Measurements from ENCODE around the gene RHBDF1. TPM values are rescaled to one million over a fixed set of nuclear protein-coding genes. Genes with fewer than 3 reads are reported as not detected.

RHBDF1 gene
- 15.9 to 34.2 TPM (median 28.7 TPM) in 5 replicates for total RNA-seq (2022; extraction: Qiagen RNA extraction; ENCODE audit: low read depth)

DNA sequence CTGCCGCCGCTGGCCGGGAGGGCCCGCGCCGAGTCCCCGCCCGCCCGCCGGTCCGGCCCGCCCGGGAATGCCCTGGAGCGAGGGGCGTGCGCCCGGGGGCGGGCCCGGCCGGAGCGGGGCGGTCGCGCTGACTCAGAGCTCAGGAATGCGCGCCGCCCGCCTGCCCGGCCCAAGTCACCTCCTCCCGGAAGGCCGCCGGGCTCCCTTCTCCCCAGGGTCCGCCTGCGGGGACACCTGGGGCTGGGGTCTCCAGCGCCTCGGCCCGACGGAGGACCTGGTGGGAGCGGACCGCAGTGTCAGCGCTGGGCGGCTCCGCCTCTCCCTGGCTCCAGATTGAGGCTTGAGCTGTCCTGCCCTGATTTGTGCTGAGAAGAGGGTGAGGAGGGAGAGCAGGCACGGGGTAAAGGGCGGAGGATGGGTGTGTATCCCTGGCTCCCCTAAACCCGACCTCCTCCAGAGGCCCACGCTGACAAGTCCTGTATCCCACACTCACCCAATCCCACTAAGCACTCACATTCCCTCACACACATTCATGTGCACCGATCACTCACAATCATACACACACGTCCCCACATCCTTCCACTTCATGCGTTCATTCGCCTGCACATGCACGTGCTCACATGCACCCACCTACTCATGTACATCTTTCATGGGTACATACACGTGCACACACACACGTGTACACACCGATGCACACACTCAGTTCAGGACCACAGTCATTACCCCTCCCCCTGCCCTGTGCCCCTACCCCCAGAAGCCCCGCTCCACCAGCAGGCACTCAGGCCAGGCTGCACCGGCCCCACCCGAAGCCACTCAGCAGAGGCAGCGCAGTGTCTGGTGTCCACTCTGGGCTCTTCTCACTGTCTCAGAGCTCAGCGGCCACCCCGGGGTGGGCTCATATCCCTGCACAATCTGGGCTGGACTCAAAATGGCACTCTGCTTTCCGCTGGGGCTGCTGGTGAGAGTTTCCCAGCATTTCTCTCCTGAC lies at the start of gene RHBDF1:
TSS of gene RHBDF1 (minus strand) at position 71 of the 988 bp plus-strand sequence. CDS start 7,616 bp downstream, outside the sequence.

GRCh38 chr16:77807-78443 lies 5.5 kb upstream of the RHBDF1 start, which contains the start of gene MPG:
Gene MPG (plus strand): TSS chr16:78225. CDS start chr16:78310, 85 bp downstream.

GRCh38 chr16:53346-54236 lies 18.8 kb downstream of the RHBDF1 start, which contains the start of the genes POLR3K and SNRNP25:
Gene POLR3K (minus strand): TSS chr16:53608. CDS start chr16:53586, 22 bp downstream.
Gene SNRNP25 (plus strand): TSS chr16:53828. CDS start chr16:54017, 189 bp downstream.

Other genes with a start within 250 kb of the RHBDF1 start
- 34.4 to 41.4 TPM (median 38.2 TPM) in 5 replicates for gene POLR3K, start 19.0 kb downstream of the RHBDF1 start, total RNA-seq (2022; extraction: Qiagen RNA extraction; ENCODE audit: low read depth)
- 61.3 to 80.5 TPM (median 71.6 TPM) in 5 replicates for gene SNRNP25, start 18.8 kb downstream of the RHBDF1 start, total RNA-seq (2022; extraction: Qiagen RNA extraction; ENCODE audit: low read depth)
- gene MPG, start 5.6 kb upstream of the RHBDF1 start, total RNA-seq (2022; extraction: Qiagen RNA extraction; ENCODE audit: low read depth): 41.1 to 78.5 TPM (median 65.7 TPM) in 5 replicates
- gene NPRL3, start 66.0 kb upstream of the RHBDF1 start, total RNA-seq (2022; extraction: Qiagen RNA extraction; ENCODE audit: low read depth): 17.4 to 33.4 TPM (median 29.2 TPM) in 5 replicates
- not detected in 5 replicates for gene HBZ, start 80.0 kb upstream of the RHBDF1 start, total RNA-seq (2022; extraction: Qiagen RNA extraction; ENCODE audit: low read depth)
- gene HBM, start 93.3 kb upstream of the RHBDF1 start, total RNA-seq (2022; extraction: Qiagen RNA extraction; ENCODE audit: low read depth): not detected in 5 replicates
- 0.79 TPM in 1 of 5 replicates, not detected in the others for gene HBA2, start 100.2 kb upstream of the RHBDF1 start, total RNA-seq (2022; extraction: Qiagen RNA extraction; ENCODE audit: low read depth)
- 0.93 to 2.3 TPM (median 1.6 TPM) in 5 replicates for gene HBA1, start 104.0 kb upstream of the RHBDF1 start, total RNA-seq (2022; extraction: Qiagen RNA extraction; ENCODE audit: low read depth)
- 4.3 to 9.0 TPM (median 7.2 TPM) in 5 replicates for gene HBQ1, start 107.8 kb upstream of the RHBDF1 start, total RNA-seq (2022; extraction: Qiagen RNA extraction; ENCODE audit: low read depth)
- 39.5 to 57.0 TPM (median 47.1 TPM) in 5 replicates for gene LUC7L, start 156.8 kb upstream of the RHBDF1 start, total RNA-seq (2022; extraction: Qiagen RNA extraction; ENCODE audit: low read depth)
- gene FAM234A, start 162.2 kb upstream of the RHBDF1 start, total RNA-seq (2022; extraction: Qiagen RNA extraction; ENCODE audit: low read depth): 35.5 to 52.7 TPM (median 48.7 TPM) in 5 replicates
- gene RGS11, start 203.3 kb upstream of the RHBDF1 start, total RNA-seq (2022; extraction: Qiagen RNA extraction; ENCODE audit: low read depth): 2.2 to 7.1 TPM (median 4.4 TPM) in 5 replicates
- gene ARHGDIG, start 208.0 kb upstream of the RHBDF1 start, total RNA-seq (2022; extraction: Qiagen RNA extraction; ENCODE audit: low read depth): 1.2 to 3.4 TPM (median 2.8 TPM) in 5 replicates
- gene PDIA2, start 210.5 kb upstream of the RHBDF1 start, total RNA-seq (2022; extraction: Qiagen RNA extraction; ENCODE audit: low read depth): 0.20 to 0.84 TPM (median 0.73 TPM) in 5 replicates